PC-9 (cell line): ENCODE data around the gene RNF31.

Experiments
- EZH2 ChIP-seq: fragments of 200-600 bp; sonication (generic); IDR thresholded peaks from 2 replicates; pipeline ENCODE4 v1.8.0; 2017; ENCODE audit warnings: antibody characterized with exemption, low read depth
- TF ChIP-seq, protein P1 (sequence below): fragments of 200-600 bp; sonication (generic); conservative IDR thresholded peaks from 2 replicates; pipeline ENCODE4 v1.6.1; 2017; ENCODE audit warnings: mixed run types, antibody characterized with exemption, mild to moderate bottlenecking, moderate library complexity

DNA sequence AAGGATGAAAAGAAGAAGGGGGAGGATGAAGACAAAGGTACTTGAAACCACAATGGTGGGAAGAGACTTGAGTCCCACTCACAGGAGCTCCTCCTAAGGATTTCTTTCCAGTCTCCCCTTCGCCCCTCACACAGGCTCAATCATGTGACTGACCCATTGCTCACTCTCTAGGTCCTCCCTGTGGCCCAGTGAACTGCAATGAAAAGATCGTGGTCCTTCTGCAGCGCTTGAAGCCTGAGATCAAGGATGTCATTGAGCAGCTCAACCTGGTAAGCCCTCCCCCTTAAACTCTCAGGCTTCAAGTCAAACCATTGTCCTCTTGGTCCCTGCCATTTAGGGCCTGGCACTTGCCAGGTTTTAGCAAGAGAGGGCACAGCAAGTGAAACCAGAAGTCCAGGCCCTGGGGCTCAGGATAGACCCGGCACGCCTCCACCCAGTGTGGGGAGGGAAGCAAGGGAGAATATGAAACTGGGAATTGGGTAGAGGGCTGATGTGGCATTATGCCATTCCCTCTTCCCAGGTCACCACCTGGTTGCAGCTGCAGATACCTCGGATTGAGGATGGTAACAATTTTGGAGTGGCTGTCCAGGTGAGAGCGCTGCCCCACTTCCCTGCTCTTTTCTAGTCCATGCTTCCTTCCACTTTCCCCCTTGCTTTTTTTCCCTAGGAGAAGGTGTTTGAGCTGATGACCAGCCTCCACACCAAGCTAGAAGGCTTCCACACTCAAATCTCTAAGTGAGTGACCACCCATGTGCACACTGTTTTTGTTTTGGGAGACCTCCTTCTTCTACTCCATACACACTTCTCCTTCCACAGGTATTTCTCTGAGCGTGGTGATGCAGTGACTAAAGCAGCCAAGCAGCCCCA is 9.5 kb upstream of the RNF31 start:
- TF ChIP-seq, protein P1, sequence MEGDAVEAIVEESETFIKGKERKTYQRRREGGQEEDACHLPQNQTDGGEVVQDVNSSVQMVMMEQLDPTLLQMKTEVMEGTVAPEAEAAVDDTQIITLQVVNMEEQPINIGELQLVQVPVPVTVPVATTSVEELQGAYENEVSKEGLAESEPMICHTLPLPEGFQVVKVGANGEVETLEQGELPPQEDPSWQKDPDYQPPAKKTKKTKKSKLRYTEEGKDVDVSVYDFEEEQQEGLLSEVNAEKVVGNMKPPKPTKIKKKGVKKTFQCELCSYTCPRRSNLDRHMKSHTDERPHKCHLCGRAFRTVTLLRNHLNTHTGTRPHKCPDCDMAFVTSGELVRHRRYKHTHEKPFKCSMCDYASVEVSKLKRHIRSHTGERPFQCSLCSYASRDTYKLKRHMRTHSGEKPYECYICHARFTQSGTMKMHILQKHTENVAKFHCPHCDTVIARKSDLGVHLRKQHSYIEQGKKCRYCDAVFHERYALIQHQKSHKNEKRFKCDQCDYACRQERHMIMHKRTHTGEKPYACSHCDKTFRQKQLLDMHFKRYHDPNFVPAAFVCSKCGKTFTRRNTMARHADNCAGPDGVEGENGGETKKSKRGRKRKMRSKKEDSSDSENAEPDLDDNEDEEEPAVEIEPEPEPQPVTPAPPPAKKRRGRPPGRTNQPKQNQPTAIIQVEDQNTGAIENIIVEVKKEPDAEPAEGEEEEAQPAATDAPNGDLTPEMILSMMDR: no peak
- no peak for TF ChIP-seq EZH2
